ENCODE measurements around the gene NARF. TPM values are rescaled to one million over a fixed set of nuclear protein-coding genes. Genes with fewer than 3 reads are reported as not detected.
"Not testable (repeated sequence)": the region's sequence is repeated elsewhere in the genome, so short reads cannot be mapped to it uniquely, and the experiment has no call there.

The NARF gene
- total and polyA plus RNA-seq, 2 of the 8 experiments (the other 6 are each of a cell fraction or from before 2014, with no cell fraction given) = 97.4 to 131 TPM

GRCh38 chr17:82506402-82506801 lies 47.9 kb downstream of the NARF start:
- H3K4me3 ChIP-seq (ENCODE audit: extremely low read depth in 1 of 4, insufficient read depth in 2 of 4, low read depth in 3 of 4, low read length in 4 of 4); H2BK5ac ChIP-seq (ENCODE audit: low read depth, low read length); H3K27ac ChIP-seq (ENCODE audit: low read depth, low read length); H2BK20ac ChIP-seq (ENCODE audit: low read length); H3K27me3 ChIP-seq (replicated peaks in 1 of 4; ENCODE audit: control insufficient read depth in 3 of 4, extremely low read depth in 1 of 4, insufficient read depth in 3 of 4, low read length in 3 of 4); H3K23me2 ChIP-seq (ENCODE audit: low read depth, low read length); H3K79me2 ChIP-seq (ENCODE audit: control insufficient read depth in 1 of 2, insufficient read depth in 2 of 2, low read length in 2 of 2); H2BK12ac ChIP-seq (ENCODE audit: low read depth, low read length); H4K91ac ChIP-seq (replicated peaks; ENCODE audit: insufficient read length, low read length); H3K9ac ChIP-seq (replicated peaks in 1 of 4; ENCODE audit: extremely low read depth in 1 of 4, low read depth in 3 of 4, low read length in 3 of 4); FAIRE-seq; H3K4me1 ChIP-seq (replicated peaks in 1 of 4; ENCODE audit: control insufficient read depth in 3 of 4, insufficient read depth in 4 of 4, low read length in 3 of 4); H2BK120ac ChIP-seq (replicated peaks; ENCODE audit: low read depth, low read length); H3K79me1 ChIP-seq (ENCODE audit: low read depth, low read length); H2AK5ac ChIP-seq (ENCODE audit: low read depth, low read length); H3K4ac ChIP-seq (replicated peaks; ENCODE audit: insufficient read length, low read depth, low read length); H2BK15ac ChIP-seq (ENCODE audit: low read length); H4K8ac ChIP-seq (ENCODE audit: extremely low read depth, insufficient read depth, low read length); H3K18ac ChIP-seq (ENCODE audit: extremely low read depth, low read length); DNase-seq (ENCODE audit: low read depth in 1 of 2, low spot score in 2 of 2); H3K4me2 ChIP-seq (ENCODE audit: insufficient read depth in 1 of 2, low read depth in 2 of 2, low read length in 2 of 2); POLR2A ChIA-PET (ENCODE audit: partially characterized antibody); H2AFZ ChIP-seq (ENCODE audit: low read length); H3K14ac ChIP-seq (ENCODE audit: insufficient read length); H4K5ac ChIP-seq (ENCODE audit: insufficient read length, low read depth, low read length); H3K36me3 ChIP-seq (ENCODE audit: control insufficient read depth in 2 of 4, insufficient read depth in 4 of 4, low read length in 3 of 4); H3K56ac ChIP-seq (replicated peaks; ENCODE audit: insufficient read length, low read depth, low read length); H4K20me1 ChIP-seq (replicated peaks in 1 of 2; ENCODE audit: control insufficient read depth in 1 of 2, insufficient read depth in 2 of 2, low read length in 2 of 2); H3K23ac ChIP-seq (ENCODE audit: insufficient read length); H3K9me3 ChIP-seq (ENCODE audit: insufficient read depth in 2 of 2, low read depth in 1 of 2, low read length in 1 of 2): not testable (repeated sequence)
- WGBS, 2 experiments (ENCODE audit: extremely low coverage in 1 of 2, insufficient coverage in 1 of 2, insufficient read length in 1 of 2, insufficient replicate concordance in 2 of 2, low coverage in 1 of 2, low lambda C conversion rate in 2 of 2, missing lambda C conversion rate in 1 of 2) = 81% methylated on average over 7 of the region's 7 CpGs; no CpG with 5 or more reads in 1 of the 2 experiments
- CTCF ChIA-PET (ENCODE audit: partially characterized antibody) = interaction anchor here (1.0 to 2.0 kb wide), 4 partner anchors 13 to 48 kb away, joined by 3 to 11 read pairs (median 4); no protein-coding TSS in a partner anchor
